ENCODE data around the gene ITGA2B. TPM values are rescaled to one million over a fixed set of nuclear protein-coding genes. Genes with fewer than 3 reads are reported as not detected.
"Not testable (repeated sequence)": the region's sequence is repeated elsewhere in the genome, so short reads cannot be mapped to it uniquely, and the experiment has no call there.

Gene ITGA2B
- total RNA-seq, 1 donor from 2014 or later, result 2.6 TPM

DNA sequence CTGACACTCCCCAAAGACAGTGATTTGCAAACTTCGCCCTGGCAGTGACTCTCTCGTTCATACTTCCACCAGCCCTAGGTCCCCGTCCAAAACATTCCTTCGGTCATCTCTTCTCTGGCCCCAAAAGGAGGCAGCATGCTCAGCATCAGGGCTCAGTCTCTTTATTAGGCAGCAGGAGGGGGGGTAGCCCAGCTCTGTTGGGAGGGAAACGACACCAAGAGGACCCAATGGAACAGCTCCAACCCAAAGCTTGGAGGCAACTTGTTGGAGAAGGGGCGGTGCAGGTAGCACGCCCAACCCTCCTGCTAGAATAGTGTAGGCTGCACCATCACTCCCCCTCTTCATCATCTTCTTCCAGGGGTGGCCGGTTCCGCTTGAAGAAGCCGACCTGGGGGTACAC lies 17.4 kb downstream of the ITGA2B start:
- no peaks in the 10 kb centered on the region for H3K36me3 ChIP-seq (ENCODE audit: control insufficient read depth in 3 of 3, insufficient read depth in 3 of 3, low read length in 3 of 3)
- no peak overlapping the region for H3K4me3 ChIP-seq (ENCODE audit: low read length in 3 of 3)
- no peak overlapping the region for H3K27ac ChIP-seq (ENCODE audit: low read depth, low read length)
- H3K27me3 ChIP-seq (ENCODE audit: control insufficient read depth in 3 of 3, insufficient read depth in 3 of 3, low read length in 3 of 3), result peaks cover 25 to 48% (median 31%) of the 10 kb centered on the region in 3 donors
- no peaks in the 10 kb centered on the region for H3K9me3 ChIP-seq (ENCODE audit: control insufficient read depth in 3 of 3, low read length in 3 of 3)
- H3K4me1 ChIP-seq (ENCODE audit: control insufficient read depth in 3 of 3, insufficient read depth in 3 of 3, low read length in 3 of 3), result peaks cover 0 to 5% (median 0%) of the 10 kb centered on the region in 3 donors
- H3K9ac ChIP-seq (ENCODE audit: low read depth in 1 of 3, low read length in 3 of 3), result no peak overlapping the region

DNA sequence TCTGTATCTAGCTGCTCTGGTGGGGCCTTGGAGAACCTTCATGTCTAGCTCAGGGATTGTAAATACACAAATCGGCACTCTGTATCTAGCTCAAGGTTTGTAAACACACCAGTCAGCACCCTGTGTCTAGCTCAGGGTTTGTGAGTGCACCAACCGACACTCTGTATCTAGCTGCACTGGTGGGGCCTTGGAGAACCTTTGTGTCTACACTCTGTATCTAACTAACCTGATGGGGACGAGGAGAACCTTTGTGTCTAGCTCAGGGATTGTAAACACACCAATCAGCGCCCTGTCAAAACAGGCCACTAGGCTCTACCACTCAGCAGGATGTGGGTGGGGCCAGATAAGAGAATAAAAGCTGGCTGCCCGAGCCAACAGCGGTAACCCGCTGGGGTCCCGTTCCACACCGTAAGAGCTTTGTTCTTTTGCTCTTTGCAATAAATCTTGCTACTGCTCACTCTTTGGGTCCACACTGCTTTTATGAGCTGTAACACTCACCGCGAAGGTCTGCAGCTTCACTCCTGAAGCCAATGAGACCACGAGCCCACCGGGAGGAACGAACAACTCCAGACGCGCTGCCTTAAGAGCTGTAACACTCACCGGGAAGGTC lies 19.9 kb downstream of the ITGA2B start:
- H3K4me1 ChIP-seq (ENCODE audit: control insufficient read depth in 3 of 3, insufficient read depth in 3 of 3, low read length in 3 of 3); H3K27ac ChIP-seq (ENCODE audit: low read depth, low read length); H3K4me3 ChIP-seq (ENCODE audit: low read length in 3 of 3); H3K36me3 ChIP-seq (ENCODE audit: control insufficient read depth in 3 of 3, insufficient read depth in 3 of 3, low read length in 3 of 3); H3K9ac ChIP-seq (ENCODE audit: low read depth in 1 of 3, low read length in 3 of 3); H3K9me3 ChIP-seq (ENCODE audit: control insufficient read depth in 3 of 3, low read length in 3 of 3): not testable (repeated sequence)
- H3K27me3 ChIP-seq (ENCODE audit: control insufficient read depth in 3 of 3, insufficient read depth in 3 of 3, low read length in 3 of 3), result peaks cover 16 to 37% (median 32%) of the 10 kb centered on the region in 3 donors

DNA sequence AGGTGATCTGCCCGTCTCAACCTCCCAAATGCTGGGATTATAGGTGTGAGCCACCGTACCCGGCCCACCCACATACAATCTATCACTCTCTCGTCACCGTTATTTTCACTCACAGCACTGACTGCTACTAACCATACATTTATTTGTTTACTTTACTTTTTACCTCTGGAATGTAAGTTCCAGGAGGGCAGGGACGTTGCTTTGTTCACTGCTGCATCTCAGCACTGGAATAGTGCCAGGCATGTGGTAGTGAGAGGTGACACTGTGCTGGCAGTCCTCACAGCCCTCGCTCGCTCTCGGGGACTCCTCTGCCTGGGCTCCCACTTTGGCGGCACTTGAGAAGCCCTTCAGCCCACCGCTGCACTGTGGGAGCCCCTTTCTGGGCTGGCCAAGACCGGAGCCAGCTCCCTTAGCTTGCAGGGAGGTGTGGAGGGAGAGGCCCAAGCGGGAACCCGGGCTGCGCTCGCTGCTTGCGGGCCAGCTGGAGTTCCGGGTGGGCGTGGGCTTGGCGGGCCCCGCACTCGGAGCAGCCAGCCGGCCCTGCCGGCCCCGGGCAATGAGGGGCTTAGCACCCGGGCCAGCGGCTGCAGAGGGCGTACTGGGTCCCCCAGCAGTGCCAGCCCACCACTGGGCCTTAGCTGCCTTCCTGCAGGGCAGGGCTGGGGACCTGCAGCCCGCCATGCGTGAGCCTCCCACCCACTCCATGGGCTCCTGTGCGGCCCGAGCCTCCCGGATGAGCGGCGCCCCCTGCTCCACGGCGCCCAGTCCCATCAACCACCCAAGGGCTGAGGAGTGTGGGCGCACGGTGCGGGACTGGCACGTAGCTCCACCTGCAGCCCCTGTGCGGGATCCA lies 20.8 kb downstream of the ITGA2B start:
- H3K9ac ChIP-seq (ENCODE audit: low read depth in 1 of 3, low read length in 3 of 3); H3K9me3 ChIP-seq (ENCODE audit: control insufficient read depth in 3 of 3, low read length in 3 of 3); H3K36me3 ChIP-seq (ENCODE audit: control insufficient read depth in 3 of 3, insufficient read depth in 3 of 3, low read length in 3 of 3); H3K4me1 ChIP-seq (ENCODE audit: control insufficient read depth in 3 of 3, insufficient read depth in 3 of 3, low read length in 3 of 3); H3K4me3 ChIP-seq (ENCODE audit: low read length in 3 of 3); H3K27ac ChIP-seq (ENCODE audit: low read depth, low read length): not testable (repeated sequence)
- peaks cover 8 to 31% (median 28%) of the 10 kb centered on the region in 3 donors for H3K27me3 ChIP-seq (ENCODE audit: control insufficient read depth in 3 of 3, insufficient read depth in 3 of 3, low read length in 3 of 3)

DNA sequence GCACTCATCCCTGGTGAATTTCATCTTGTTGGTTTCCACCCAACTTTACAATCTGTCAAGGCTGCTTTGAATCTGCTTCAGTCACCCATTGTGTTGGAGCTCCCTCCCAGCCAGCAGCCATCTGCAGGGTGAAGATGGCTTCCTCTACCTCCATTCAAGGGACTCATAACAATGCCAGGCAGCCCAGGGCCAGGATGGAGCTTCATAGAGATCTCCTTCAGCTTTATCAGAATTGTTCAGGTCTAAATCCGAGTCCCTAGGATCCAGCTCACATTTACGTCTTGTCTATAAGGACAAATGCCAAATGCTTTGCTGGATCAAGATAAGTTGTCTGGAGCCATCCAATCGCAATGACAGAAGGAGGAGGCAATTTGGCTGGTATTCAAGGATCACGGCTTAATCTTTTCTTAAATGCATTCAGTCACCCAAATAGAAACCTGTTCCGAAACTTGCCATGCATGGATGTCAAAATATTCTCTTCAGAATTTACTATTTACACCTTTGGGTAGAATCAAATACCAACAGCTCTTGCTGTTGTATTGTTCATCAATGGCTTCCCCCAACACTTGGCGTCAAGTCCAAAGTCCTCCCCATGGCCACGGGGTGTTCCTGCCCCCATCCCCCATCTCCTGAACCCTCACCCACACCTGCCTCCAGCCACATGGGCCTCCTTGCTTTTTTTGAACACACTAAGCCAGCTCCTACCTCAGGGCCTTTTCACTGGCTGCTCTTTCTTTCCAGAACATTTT lies 22.0 kb downstream of the ITGA2B start:
- peaks cover 6 to 28% (median 27%) of the 10 kb centered on the region in 3 donors for H3K27me3 ChIP-seq (ENCODE audit: control insufficient read depth in 3 of 3, insufficient read depth in 3 of 3, low read length in 3 of 3)
- H3K9me3 ChIP-seq (ENCODE audit: control insufficient read depth in 3 of 3, low read length in 3 of 3), result no peaks in the 10 kb centered on the region
- no peaks in the 10 kb centered on the region for H3K36me3 ChIP-seq (ENCODE audit: control insufficient read depth in 3 of 3, insufficient read depth in 3 of 3, low read length in 3 of 3)

DNA sequence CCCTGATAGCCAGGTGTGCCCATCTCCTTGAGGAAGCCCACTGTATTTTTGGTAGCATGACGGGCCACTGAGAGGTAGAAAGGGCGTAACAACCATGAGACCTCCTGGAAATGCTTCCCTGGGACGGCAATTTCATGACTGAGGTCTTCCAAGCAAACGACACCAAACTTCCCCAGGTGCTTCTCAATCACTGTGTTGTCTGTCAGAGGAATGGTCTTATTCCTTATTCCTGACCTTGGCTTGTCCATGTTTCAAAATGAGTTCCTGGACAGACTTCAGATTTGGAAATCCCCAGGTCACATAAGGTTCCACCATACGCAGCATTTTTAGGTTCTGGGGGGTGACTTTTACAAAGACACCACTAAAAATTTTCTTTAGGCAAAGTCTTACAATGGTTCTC lies 24.4 kb downstream of the ITGA2B start:
- not testable (repeated sequence) for H3K4me3 ChIP-seq (ENCODE audit: low read length in 3 of 3); H3K36me3 ChIP-seq (ENCODE audit: control insufficient read depth in 3 of 3, insufficient read depth in 3 of 3, low read length in 3 of 3); H3K9me3 ChIP-seq (ENCODE audit: control insufficient read depth in 3 of 3, low read length in 3 of 3); H3K27ac ChIP-seq (ENCODE audit: low read depth, low read length); H3K9ac ChIP-seq (ENCODE audit: low read depth in 1 of 3, low read length in 3 of 3); H3K4me1 ChIP-seq (ENCODE audit: control insufficient read depth in 3 of 3, insufficient read depth in 3 of 3, low read length in 3 of 3)
- peaks cover 13 to 29% (median 15%) of the 10 kb centered on the region in 3 donors for H3K27me3 ChIP-seq (ENCODE audit: control insufficient read depth in 3 of 3, insufficient read depth in 3 of 3, low read length in 3 of 3)

More for the DNA sequence above, 22.0 kb downstream of the ITGA2B start:
- no peak overlapping the region for H3K27ac ChIP-seq (ENCODE audit: low read depth, low read length)
- H3K4me1 ChIP-seq (ENCODE audit: control insufficient read depth in 3 of 3, insufficient read depth in 3 of 3, low read length in 3 of 3), result peaks cover 0 to 5% (median 0%) of the 10 kb centered on the region in 3 donors
- no peak overlapping the region for H3K9ac ChIP-seq (ENCODE audit: low read depth in 1 of 3, low read length in 3 of 3)
- H3K4me3 ChIP-seq (ENCODE audit: low read length in 3 of 3), result no peak overlapping the region

DNA sequence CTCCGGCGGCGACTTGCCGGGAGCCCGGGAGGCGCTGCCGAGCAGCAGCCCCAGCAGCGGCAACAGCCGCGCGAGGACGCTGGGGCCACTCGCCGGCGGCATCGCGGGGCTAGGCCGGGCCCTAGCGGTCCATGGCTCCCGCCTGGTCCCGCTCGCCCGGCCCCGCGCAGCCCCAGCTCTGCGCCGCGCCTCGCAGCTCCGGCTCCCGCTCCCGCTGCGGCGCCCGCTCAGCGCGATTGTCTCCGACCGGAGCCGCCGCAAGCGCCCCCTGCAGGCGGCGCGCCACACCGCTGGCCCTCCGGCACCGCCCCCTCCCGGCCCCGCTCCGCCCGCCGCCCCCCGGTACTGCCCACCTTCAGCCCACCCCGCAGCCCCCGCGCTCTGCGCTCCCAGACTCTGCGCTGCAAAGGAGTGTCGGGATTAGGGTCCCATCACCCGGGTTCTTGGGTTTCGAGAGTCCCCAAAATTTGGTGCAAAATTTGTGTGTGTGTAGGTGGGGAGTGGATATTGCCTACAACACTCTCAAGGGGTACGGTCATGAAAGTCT lies 25.8 kb downstream of the ITGA2B start, which contains the start of gene FAM171A2:
Gene FAM171A2 (minus strand): TSS at position 241 of the 547 bp plus-strand sequence. CDS start 139 bp downstream, at position 102.
- peak within 1 kb of the TSS; percentile 48 to 58 (median 54) for H3K4me3 ChIP-seq (ENCODE audit: low read length in 3 of 3)
- peaks cover 0 to 5% (median 0%) of the 10 kb centered on the region in 3 donors for H3K4me1 ChIP-seq (ENCODE audit: control insufficient read depth in 3 of 3, insufficient read depth in 3 of 3, low read length in 3 of 3)
- H3K27me3 ChIP-seq (ENCODE audit: control insufficient read depth in 3 of 3, insufficient read depth in 3 of 3, low read length in 3 of 3), result peaks cover 12 to 30% (median 18%) of the 10 kb centered on the region in 3 donors
- no peaks in the 10 kb centered on the region for H3K36me3 ChIP-seq (ENCODE audit: control insufficient read depth in 3 of 3, insufficient read depth in 3 of 3, low read length in 3 of 3)
- H3K27ac ChIP-seq (ENCODE audit: low read depth, low read length), result no peak within 1 kb of the TSS
- no peaks in the 10 kb centered on the region for H3K9me3 ChIP-seq (ENCODE audit: control insufficient read depth in 3 of 3, low read length in 3 of 3)
- peak within 1 kb of the TSS in 1 of 3 donors; percentile 71 for H3K9ac ChIP-seq (ENCODE audit: low read depth in 1 of 3, low read length in 3 of 3)

DNA sequence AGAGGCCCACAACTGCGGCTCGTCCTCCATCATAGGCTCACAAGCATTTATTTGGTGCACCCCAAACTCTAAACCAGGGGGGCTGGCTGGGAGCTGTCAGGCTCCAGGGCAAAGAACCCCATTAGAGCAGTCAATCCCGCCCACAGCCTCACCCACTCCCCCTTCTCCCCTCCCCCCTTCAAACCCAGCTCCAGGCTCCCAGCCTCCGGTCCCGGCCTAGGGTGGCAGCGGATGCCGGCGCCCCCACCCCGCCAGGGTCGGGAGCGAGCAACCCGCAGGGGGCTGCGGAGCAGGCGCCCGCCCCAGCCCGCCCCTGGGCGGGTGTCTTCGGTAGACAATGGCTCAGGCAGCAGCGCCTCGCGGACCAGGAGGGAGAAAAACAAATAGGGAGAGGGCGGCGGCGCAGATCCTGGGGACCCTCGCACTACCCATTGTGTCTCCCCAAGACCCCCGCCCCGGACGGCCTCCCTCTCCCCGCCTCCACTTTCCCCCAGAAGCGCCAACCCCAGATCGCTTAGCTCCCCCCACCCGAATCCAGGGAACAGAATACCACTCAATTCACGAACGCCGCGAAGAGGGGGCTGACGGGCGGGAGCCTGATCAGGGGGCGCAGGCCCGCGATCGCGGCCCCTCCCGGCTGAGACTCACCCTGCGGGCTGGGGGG lies 26.4 kb downstream of the ITGA2B start:
- H3K9ac ChIP-seq (ENCODE audit: low read depth in 1 of 3, low read length in 3 of 3), result peak overlapping the region in 1 of 3 donors; percentile 71
- no peak overlapping the region for H3K27ac ChIP-seq (ENCODE audit: low read depth, low read length)

DNA sequence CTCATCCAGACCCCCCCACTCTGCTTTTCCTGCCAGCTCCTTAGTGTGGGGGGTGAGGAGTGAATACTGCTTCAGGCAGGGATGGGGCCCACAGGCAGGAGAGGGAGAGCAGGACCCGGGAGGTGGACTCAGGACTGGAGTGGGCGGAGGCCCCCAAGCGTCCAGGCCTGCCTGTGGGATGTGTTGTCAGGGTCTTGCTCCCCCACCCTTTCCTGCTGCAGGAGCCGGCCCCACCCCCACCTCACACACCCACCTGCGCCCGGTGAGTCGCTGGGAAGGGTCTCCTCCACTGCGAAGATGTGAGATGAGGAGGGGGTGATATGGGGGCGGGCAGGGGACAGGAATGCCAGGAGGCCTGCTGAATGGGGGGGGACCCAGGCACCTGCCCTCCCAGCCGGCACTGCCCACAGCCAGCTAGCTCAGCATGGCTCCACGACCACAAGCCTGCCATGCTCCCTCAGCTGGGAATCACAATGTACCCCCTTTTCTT lies 26.9 kb downstream of the ITGA2B start:
- no peak overlapping the region for H3K27ac ChIP-seq (ENCODE audit: low read depth, low read length)
- H3K9me3 ChIP-seq (ENCODE audit: control insufficient read depth in 3 of 3, low read length in 3 of 3), result no peaks in the 10 kb centered on the region
- H3K4me3 ChIP-seq (ENCODE audit: low read length in 3 of 3), result no peak overlapping the region
- H3K9ac ChIP-seq (ENCODE audit: low read depth in 1 of 3, low read length in 3 of 3), result no peak overlapping the region
- peaks cover 6 to 26% (median 18%) of the 10 kb centered on the region in 3 donors for H3K27me3 ChIP-seq (ENCODE audit: control insufficient read depth in 3 of 3, insufficient read depth in 3 of 3, low read length in 3 of 3)
- H3K36me3 ChIP-seq (ENCODE audit: control insufficient read depth in 3 of 3, insufficient read depth in 3 of 3, low read length in 3 of 3), result no peaks in the 10 kb centered on the region
- peaks cover 0 to 5% (median 0%) of the 10 kb centered on the region in 3 donors for H3K4me1 ChIP-seq (ENCODE audit: control insufficient read depth in 3 of 3, insufficient read depth in 3 of 3, low read length in 3 of 3)

More for the DNA sequence above, 26.4 kb downstream of the ITGA2B start:
- Histone ChIP-seq H3K4me3 (ENCODE audit: low read length in 3 of 3) (peak overlapping the region; percentile 48 to 58 (median 54)), H3K27me3 (ENCODE audit: control insufficient read depth in 3 of 3, insufficient read depth in 3 of 3, low read length in 3 of 3) (peaks cover 6 to 26% (median 18%) of the 10 kb centered on the region in 3 donors), H3K4me1 (ENCODE audit: control insufficient read depth in 3 of 3, insufficient read depth in 3 of 3, low read length in 3 of 3) (peaks cover 0 to 5% (median 0%) of the 10 kb centered on the region in 3 donors), H3K36me3 (ENCODE audit: control insufficient read depth in 3 of 3, insufficient read depth in 3 of 3, low read length in 3 of 3) (no peaks in the 10 kb centered on the region), H3K9me3 (ENCODE audit: control insufficient read depth in 3 of 3, low read length in 3 of 3) (no peaks in the 10 kb centered on the region)
